CD14-positive monocyte (primary cell): Measurements from ENCODE around the gene CDK5RAP2. TPM values are rescaled to one million over a fixed set of nuclear protein-coding genes. Genes with fewer than 3 reads are reported as not detected.

Experiments used
- DNase-seq, 3 donors: peaks; one replicate each; pipeline ENCODE4 v3.0.0-alpha.2; 2011 to 2022
- H2AFZ ChIP-seq: 2 replicates; pipeline ENCODE4 v1.6.0; 2012; ENCODE audit warnings: mild to moderate bottlenecking, low read depth, low read length, inconsistent platforms; ENCODE audit not compliant: insufficient read depth, poor library complexity, severe bottlenecking
- H3K27ac ChIP-seq, 2 donors: 1 replicate in 1 of 2; 2 replicates in 1 of 2; pipeline ENCODE4 v1.5.1; 2012 to 2013; ENCODE audit warnings: low read length in 2 of 2, control low read depth in 1 of 2, inconsistent platforms in 1 of 2, low read depth in 1 of 2, mild to moderate bottlenecking in 1 of 2
- H3K27me3 ChIP-seq, 2 donors: one replicate each; pipeline versions ENCODE4 v1.6.0 to v1.6.1; 2011 to 2013; ENCODE audit warnings: low read length in 2 of 2; ENCODE audit not compliant: control insufficient read depth in 2 of 2, insufficient read depth in 2 of 2
- H3K36me3 ChIP-seq, 2 donors: replicated peaks in 1 of 2; 1 replicate in 1 of 2; 2 replicates in 1 of 2; pipeline versions ENCODE4 v1.5.1 to v1.6.1; 2012 to 2013; ENCODE audit warnings: low read length in 2 of 2, control low read depth in 1 of 2, inconsistent platforms in 1 of 2, mild to moderate bottlenecking in 1 of 2; ENCODE audit not compliant: insufficient read depth in 2 of 2, control insufficient read depth in 1 of 2
- H3K4me1 ChIP-seq, 2 donors: 1 replicate in 1 of 2; 2 replicates in 1 of 2; pipeline versions ENCODE4 v1.5.1 to v1.6.1; 2012 to 2013; ENCODE audit warnings: low read length in 2 of 2, control low read depth in 1 of 2, inconsistent platforms in 1 of 2, mild to moderate bottlenecking in 1 of 2, moderate library complexity in 1 of 2; ENCODE audit not compliant: insufficient read depth in 2 of 2, control insufficient read depth in 1 of 2
- H3K4me2 ChIP-seq: replicated peaks from 2 replicates; pipeline ENCODE3; 2012; ENCODE audit warnings: low read length, moderate library complexity, mild to moderate bottlenecking; ENCODE audit not compliant: poor library complexity, severe bottlenecking; ENCODE audit errors: extremely low read depth
- H3K4me3 ChIP-seq, 3 experiments: fragments of 200-600 bp in 1 of 3; sonication (generic) in 1 of 3; replicated peaks in 1 of 3; 1 replicate in 2 of 3; 2 replicates in 1 of 3; pipeline ENCODE4 v1.5.1; 2011 to 2013; ENCODE audit warnings: low read length in 3 of 3, mild to moderate bottlenecking in 3 of 3, control low read depth in 2 of 3, low read depth in 2 of 3, inconsistent platforms in 1 of 3, moderate library complexity in 1 of 3
- H3K79me2 ChIP-seq: 2 replicates; pipeline ENCODE4 v1.6.0; 2012; ENCODE audit warnings: mild to moderate bottlenecking, control low read depth, inconsistent platforms, low read length, moderate library complexity; ENCODE audit not compliant: insufficient read depth
- H3K9ac ChIP-seq: 2 replicates; pipeline ENCODE4 v1.6.0; 2017; ENCODE audit warnings: low read length, mild to moderate bottlenecking; ENCODE audit not compliant: insufficient read depth, poor library complexity, severe bottlenecking
- H3K9me3 ChIP-seq, 2 donors: replicated peaks in 1 of 2; 1 replicate in 1 of 2; 2 replicates in 1 of 2; pipeline versions ENCODE4 v1.5.1 to v1.6.1; 2012 to 2013; ENCODE audit warnings: low read length in 2 of 2, control low read depth in 1 of 2; ENCODE audit not compliant: control insufficient read depth in 1 of 2, insufficient read depth in 1 of 2
- H4K20me1 ChIP-seq: 2 replicates; pipeline ENCODE4 v1.6.0; 2012; ENCODE audit warnings: mild to moderate bottlenecking, low read length, control low read depth, moderate library complexity; ENCODE audit not compliant: insufficient read depth
- H3K27ac Mint-ChIP-seq, 7 donors: one replicate each; pipeline ENCODE4 v1.8.0; 2020; ENCODE audit warnings: mild to moderate bottlenecking in 7 of 7, mixed read lengths in 7 of 7, moderate library complexity in 6 of 7, inconsistent platforms in 2 of 7
- H3K27me3 Mint-ChIP-seq, 3 donors: one replicate each; pipeline ENCODE4 v1.8.0; 2021 to 2022; ENCODE audit warnings: low read depth in 3 of 3, mild to moderate bottlenecking in 3 of 3, mixed read lengths in 3 of 3, moderate library complexity in 3 of 3, inconsistent platforms in 1 of 3
- H3K36me3 Mint-ChIP-seq, 2 donors: one replicate each; pipeline ENCODE4 v1.8.0; 2020; ENCODE audit warnings: mixed read lengths in 2 of 2, inconsistent platforms in 1 of 2, mild to moderate bottlenecking in 1 of 2
- H3K4me1 Mint-ChIP-seq: one replicate; pipeline ENCODE4 v1.8.0; 2020; ENCODE audit warnings: mild to moderate bottlenecking, mixed read lengths
- H3K4me3 Mint-ChIP-seq, 2 donors: one replicate each; pipeline ENCODE4 v1.8.0; 2020; ENCODE audit warnings: mild to moderate bottlenecking in 2 of 2, mixed read lengths in 2 of 2, moderate library complexity in 1 of 2
- H3K9me3 Mint-ChIP-seq, 7 donors: one replicate each; pipeline ENCODE4 v1.8.0; 2020 to 2022; ENCODE audit warnings: mixed read lengths in 7 of 7, mild to moderate bottlenecking in 6 of 7, moderate library complexity in 6 of 7, inconsistent platforms in 2 of 7
- CTCF ChIP-seq: fragments of 200-600 bp; IDR thresholded peaks from one replicate; pipeline ENCODE4 v1.8.0; 2022; ENCODE audit warnings: antibody characterized with exemption, mild to moderate bottlenecking
- WGBS: methylation state at CpG from one replicate; pipeline ENCODE4 v1.1.5; 2013; ENCODE audit warnings: missing lambda C conversion rate; ENCODE audit not compliant: insufficient coverage; 5-methylcytosine and 5-hydroxymethylcytosine counted together
- intact Hi-C, 2 donors: fragments of 100-400 bp; cut with micrococcal nuclease; formaldehyde crosslinking; loops; one replicate each; pipeline versions ENCODE4 v1.15.0 to v1.15.1; 2023
- polyA plus RNA-seq, 3 donors: library from polyadenylated mRNA; depleted of rRNA in 1 of 3; unstranded in 2 of 3; stranded (reverse) in 1 of 3; fragments of 300-500 nt in 2 of 3; fragments of >200 nt in 1 of 3; fragmentation: Illumina TruSeq in 2 of 3; gene quantifications; 1 replicate in 2 of 3; 2 replicates in 1 of 3; pipeline ENCODE4 v1.2.3, GENCODE V29; 2012 to 2021

CDK5RAP2 gene
- polyA plus RNA-seq, 3 donors = 2.0 to 13.7 (median 6.1) TPM

- H3K36me3 Mint-ChIP-seq = peaks cover 61 to 63% of the 10 kb centered on the region in 2 donors
- H3K4me1 Mint-ChIP-seq = peaks cover 20% of the 10 kb centered on the region
- intact Hi-C loops = no loop called here
- WGBS = no CpG with 5 or more reads among the region's 1 CpG
- Histone ChIP-seq H3K9me3 (no peaks in the 10 kb centered on the region), H3K4me1 (peaks cover 4 to 14% of the 10 kb centered on the region in 2 donors), H3K36me3 (peaks cover 21 to 86% of the 10 kb centered on the region in 2 donors), H3K27me3 (no peaks in the 10 kb centered on the region), H4K20me1 (no peaks in the 10 kb centered on the region), H3K4me2 (no peak overlapping the region), H3K9ac (no peak overlapping the region), H3K4me3 (no peak overlapping the region), H3K79me2 (no peaks in the 10 kb centered on the region), H2AFZ (no peak overlapping the region), H3K27ac (no peak overlapping the region)
- H3K27me3 Mint-ChIP-seq = no peaks in the 10 kb centered on the region
- TF ChIP-seq CTCF = no peak
- no peak for DNase-seq
- no peak overlapping the region for H3K4me3 Mint-ChIP-seq
- H3K9me3 Mint-ChIP-seq = peaks cover 0 to 2% (median 0%) of the 10 kb centered on the region in 7 donors
- H3K27ac Mint-ChIP-seq = no peak overlapping the region
These were observed 139.2 kb downstream of the CDK5RAP2 start for GRCh38 chr9:120440791-120441190.

DNA sequence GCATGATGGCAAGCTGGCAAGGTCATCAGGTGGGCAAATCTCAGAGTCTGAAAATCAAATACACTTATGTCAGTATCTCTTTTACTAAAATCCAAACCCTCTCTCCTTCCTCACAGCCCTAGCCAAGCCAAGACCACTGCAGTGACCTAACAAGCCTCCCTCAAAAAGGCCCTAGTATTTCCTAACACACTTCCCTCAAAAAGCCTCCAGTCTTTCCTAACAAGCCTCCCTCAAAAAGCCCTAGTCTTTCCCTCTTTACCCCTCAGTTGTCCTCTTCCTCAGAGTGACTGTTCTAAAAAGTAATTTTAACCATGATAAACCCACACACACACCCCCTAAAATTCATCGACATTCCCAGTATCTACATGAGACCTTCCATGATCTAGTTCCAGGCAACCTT, 140.0 kb downstream of the CDK5RAP2 start:
- no peaks in the 10 kb centered on the region for H3K27me3 Mint-ChIP-seq
- WGBS = 100% methylated on average over 1 of the region's 1 CpG
- H3K27ac ChIP-seq = no peak overlapping the region

More for the DNA sequence above, 140.0 kb downstream of the CDK5RAP2 start:
- no peak for TF ChIP-seq CTCF
- Histone ChIP-seq H3K79me2 (no peaks in the 10 kb centered on the region), H3K4me2 (no peak overlapping the region), H3K36me3 (peaks cover 21 to 84% of the 10 kb centered on the region in 2 donors), H3K9ac (no peak overlapping the region), H3K9me3 (no peaks in the 10 kb centered on the region), H2AFZ (no peak overlapping the region), H3K27me3 (no peaks in the 10 kb centered on the region), H4K20me1 (no peaks in the 10 kb centered on the region), H3K4me3 (no peak overlapping the region), H3K4me1 (peaks cover 0 to 6% of the 10 kb centered on the region in 2 donors)
- intact Hi-C loops = no loop called here
- no peak for DNase-seq
- no peak overlapping the region for H3K4me3 Mint-ChIP-seq
- peak overlapping the region in 4 of 7 donors; percentile 1 to 42 (median 4) for H3K27ac Mint-ChIP-seq
- H3K9me3 Mint-ChIP-seq = peaks cover 0 to 2% (median 0%) of the 10 kb centered on the region in 7 donors
- peaks cover 65 to 69% of the 10 kb centered on the region in 2 donors for H3K36me3 Mint-ChIP-seq
- peaks cover 22% of the 10 kb centered on the region for H3K4me1 Mint-ChIP-seq
